Measurements from ENCODE around the gene ATG10.
"Not testable (repeated sequence)": the region's sequence is repeated elsewhere in the genome, so short reads cannot be mapped to it uniquely, and the experiment has no call there.

GRCh38 chr5:82267297-82267933, 295.6 kb downstream of the ATG10 start:
- not testable (repeated sequence) for TF ChIP-seq EZH2 (IDR thresholded peaks at IDR 0.05; ENCODE audit: borderline replicate concordance, insufficient read depth, low read depth, low read length, poor library complexity, severe bottlenecking); CTCF (IDR thresholded peaks at IDR 0.05)
